ENCODE measurements around the gene ZBTB16. TPM values are rescaled to one million over a fixed set of nuclear protein-coding genes. Genes with fewer than 3 reads are reported as not detected.

ZBTB16 gene
- total RNA-seq, 1 donor, result under 0.01 TPM

GRCh38 chr11:114166897-114167323 lies 107.4 kb downstream of the ZBTB16 start:
- Histone ChIP-seq H3K4me3 (ENCODE audit: insufficient read depth, low read length) (no peak overlapping the region), H3K4me2 (ENCODE audit: insufficient read depth, low read length) (peak overlapping the region; percentile 52), H4K20me1 (ENCODE audit: insufficient read depth, low read length) (peaks cover 5% of the 10 kb centered on the region), H3K79me2 (ENCODE audit: insufficient read depth, low read length) (no peaks in the 10 kb centered on the region), H3K9me3 (ENCODE audit: low read depth, low read length) (no peaks in the 10 kb centered on the region), H3K27me3 (ENCODE audit: insufficient read depth, low read length) (peaks cover 81% of the 10 kb centered on the region), H3K27ac (ENCODE audit: low read depth, low read length) (no peak overlapping the region), H3K36me3 (ENCODE audit: insufficient read depth, low read length) (no peaks in the 10 kb centered on the region), H3K4me1 (ENCODE audit: insufficient read depth, low read length) (peaks cover 31% of the 10 kb centered on the region), H2AFZ (ENCODE audit: low read length) (no peak overlapping the region)
- no peak for TF ChIP-seq CTCF (IDR thresholded peaks at IDR 0.05; ENCODE audit: extremely low read depth, low read depth, low read length)
- peak; percentile 89 for DNase-seq (ENCODE audit: insufficient read length, low spot score, missing footprints)

GRCh38 chr11:114167355-114167754 lies 107.8 kb downstream of the ZBTB16 start:
- TF ChIP-seq CTCF (IDR thresholded peaks at IDR 0.05; ENCODE audit: extremely low read depth, low read depth, low read length), result no peak
- Histone ChIP-seq H2AFZ (ENCODE audit: low read length) (no peak overlapping the region), H3K27me3 (ENCODE audit: insufficient read depth, low read length) (peaks cover 81% of the 10 kb centered on the region), H4K20me1 (ENCODE audit: insufficient read depth, low read length) (peaks cover 5% of the 10 kb centered on the region), H3K4me2 (ENCODE audit: insufficient read depth, low read length) (no peak overlapping the region), H3K36me3 (ENCODE audit: insufficient read depth, low read length) (no peaks in the 10 kb centered on the region), H3K79me2 (ENCODE audit: insufficient read depth, low read length) (no peaks in the 10 kb centered on the region), H3K27ac (ENCODE audit: low read depth, low read length) (no peak overlapping the region), H3K4me3 (ENCODE audit: insufficient read depth, low read length) (no peak overlapping the region), H3K4me1 (ENCODE audit: insufficient read depth, low read length) (peaks cover 29% of the 10 kb centered on the region), H3K9me3 (ENCODE audit: low read depth, low read length) (no peaks in the 10 kb centered on the region)
- no peak for DNase-seq (ENCODE audit: insufficient read length, low spot score, missing footprints)

GRCh38 chr11:114167771-114168448 lies 108.4 kb downstream of the ZBTB16 start:
- H3K36me3 ChIP-seq (ENCODE audit: insufficient read depth, low read length), result no peaks in the 10 kb centered on the region
- no peaks in the 10 kb centered on the region for H3K79me2 ChIP-seq (ENCODE audit: insufficient read depth, low read length)
- H3K4me2 ChIP-seq (ENCODE audit: insufficient read depth, low read length), result no peak overlapping the region
- no peak overlapping the region for H3K27ac ChIP-seq (ENCODE audit: low read depth, low read length)
- H3K27me3 ChIP-seq (ENCODE audit: insufficient read depth, low read length), result peaks cover 84% of the 10 kb centered on the region
- no peaks in the 10 kb centered on the region for H3K9me3 ChIP-seq (ENCODE audit: low read depth, low read length)
- no peak for DNase-seq (ENCODE audit: insufficient read length, low spot score, missing footprints)
- TF ChIP-seq CTCF (IDR thresholded peaks at IDR 0.05; ENCODE audit: extremely low read depth, low read depth, low read length), result no peak
- no peak overlapping the region for H2AFZ ChIP-seq (ENCODE audit: low read length)
- peaks cover 5% of the 10 kb centered on the region for H4K20me1 ChIP-seq (ENCODE audit: insufficient read depth, low read length)
- peaks cover 26% of the 10 kb centered on the region for H3K4me1 ChIP-seq (ENCODE audit: insufficient read depth, low read length)
- H3K4me3 ChIP-seq (ENCODE audit: insufficient read depth, low read length), result no peak overlapping the region

GRCh38 chr11:114168691-114169090 lies 109.2 kb downstream of the ZBTB16 start:
- Histone ChIP-seq H3K79me2 (ENCODE audit: insufficient read depth, low read length) (no peaks in the 10 kb centered on the region), H3K4me2 (ENCODE audit: insufficient read depth, low read length) (no peak overlapping the region), H3K36me3 (ENCODE audit: insufficient read depth, low read length) (no peaks in the 10 kb centered on the region), H3K27ac (ENCODE audit: low read depth, low read length) (no peak overlapping the region), H4K20me1 (ENCODE audit: insufficient read depth, low read length) (peaks cover 5% of the 10 kb centered on the region), H3K4me3 (ENCODE audit: insufficient read depth, low read length) (no peak overlapping the region), H3K9me3 (ENCODE audit: low read depth, low read length) (no peaks in the 10 kb centered on the region), H3K4me1 (ENCODE audit: insufficient read depth, low read length) (peaks cover 19% of the 10 kb centered on the region), H2AFZ (ENCODE audit: low read length) (no peak overlapping the region), H3K27me3 (ENCODE audit: insufficient read depth, low read length) (peaks cover 88% of the 10 kb centered on the region)
- DNase-seq (ENCODE audit: insufficient read length, low spot score, missing footprints), result no peak
- no peak for TF ChIP-seq CTCF (IDR thresholded peaks at IDR 0.05; ENCODE audit: extremely low read depth, low read depth, low read length)
